Left renal cortex interstitium (tissue), 4 donors: ENCODE data around the gene SLC26A8. TPM values are rescaled to one million over a fixed set of nuclear protein-coding genes. Genes with fewer than 3 reads are reported as not detected.

Source experiments
- polyA plus RNA-seq, 4 donors: library from polyadenylated mRNA; unstranded; fragments of 120-200 nt; gene quantifications; one replicate each; pipeline ENCODE4 v1.2.1, GENCODE V29; 2013; ENCODE audit not compliant: insufficient read length in 4 of 4

Gene SLC26A8
- polyA plus RNA-seq, 4 donors, result 0.22 to 0.68 (median 0.35) TPM

Other genes with a start within 250 kb of the SLC26A8 start
- gene CLPSL2, start 248.0 kb downstream of the SLC26A8 start, polyA plus RNA-seq, result under 1 TPM in 1 of 4 donors, not detected in 3; 0.52 TPM
- 1 to 10 TPM in 1 of 4 donors, under 1 TPM in 2, not detected in 1; 0.60 to 1.1 (median 0.73) TPM for gene CLPSL1, start 243.6 kb downstream of the SLC26A8 start, polyA plus RNA-seq
- under 1 TPM in 2 of 4 donors, not detected in 2; 0.30 to 0.39 TPM for gene CLPS, start 227.3 kb downstream of the SLC26A8 start, polyA plus RNA-seq
- gene LHFPL5, start 219.3 kb downstream of the SLC26A8 start, polyA plus RNA-seq, result under 1 TPM in 3 of 4 donors, not detected in 1; 0.07 to 0.36 (median 0.08) TPM
- gene SRPK1, start 103.5 kb downstream of the SLC26A8 start, polyA plus RNA-seq, result 10 to 100 TPM; 43.3 to 56.8 (median 48.8) TPM
- 10 to 100 TPM; 48.7 to 54.2 (median 50.7) TPM for gene MAPK14, start 3.2 kb upstream of the SLC26A8 start, polyA plus RNA-seq
- 10 to 100 TPM; 19.9 to 28.9 (median 22.0) TPM for gene MAPK13, start 105.9 kb upstream of the SLC26A8 start, polyA plus RNA-seq
- gene BRPF3, start 172.1 kb upstream of the SLC26A8 start, polyA plus RNA-seq, result 10 to 100 TPM; 40.5 to 64.9 (median 47.1) TPM
- 1 to 10 TPM; 1.7 to 3.0 (median 2.8) TPM for gene PNPLA1, start 245.4 kb upstream of the SLC26A8 start, polyA plus RNA-seq